GF-D8 (cell line): ENCODE data around the gene MALSU1.

Experiments
- DNase-seq: peaks from one replicate; lab custom pipeline; 2025; lab: John Stamatoyannopoulos, UW

The MALSU1 gene

GRCh38 chr7:23298885-23299769 lies at the start of gene MALSU1:
Gene MALSU1, plus strand, starts transcription at chr7:23299339. Its CDS starts 14 bp downstream, at chr7:23299353.
- DNase-seq: peak; percentile 97

GRCh38 chr7:23249486-23249885 lies 49.7 kb upstream of the MALSU1 start:
- DNase-seq: no peak

DNA sequence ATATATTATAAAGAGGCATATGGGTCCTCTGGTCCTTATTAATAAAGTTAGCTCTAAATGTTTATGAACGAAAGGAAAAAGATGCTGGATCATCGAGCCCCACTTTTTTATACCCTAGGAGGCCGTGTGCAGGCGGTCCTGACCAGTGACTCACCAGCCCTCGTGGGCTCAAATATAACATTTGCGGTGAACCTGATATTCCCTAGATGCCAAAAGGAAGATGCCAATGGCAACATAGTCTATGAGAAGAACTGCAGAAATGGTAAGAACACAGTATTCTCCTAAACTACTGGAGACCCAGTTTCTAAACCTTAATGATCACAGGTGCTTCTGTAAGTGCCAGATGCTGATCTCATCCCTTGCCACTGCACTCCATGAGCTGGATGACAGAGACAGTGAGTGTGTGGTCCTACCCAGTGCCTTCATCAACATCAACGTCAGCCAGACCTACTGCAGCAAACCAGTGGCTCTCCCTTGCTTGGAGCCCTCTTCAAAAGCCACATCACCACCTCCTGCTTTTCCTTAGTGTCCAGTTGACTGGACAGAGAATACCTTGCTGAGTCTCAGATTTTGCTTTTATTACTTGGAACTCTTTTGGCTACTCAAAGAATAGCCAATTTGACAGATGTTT lies 45.0 kb upstream of the MALSU1 start:
- DNase-seq: no peak

- no peak for DNase-seq
Measured at GRCh38 chr7:23256731-23257130, 42.4 kb upstream of the MALSU1 start.

GRCh38 chr7:23260371-23260770 lies 38.8 kb upstream of the MALSU1 start:
- no peak for DNase-seq

DNA sequence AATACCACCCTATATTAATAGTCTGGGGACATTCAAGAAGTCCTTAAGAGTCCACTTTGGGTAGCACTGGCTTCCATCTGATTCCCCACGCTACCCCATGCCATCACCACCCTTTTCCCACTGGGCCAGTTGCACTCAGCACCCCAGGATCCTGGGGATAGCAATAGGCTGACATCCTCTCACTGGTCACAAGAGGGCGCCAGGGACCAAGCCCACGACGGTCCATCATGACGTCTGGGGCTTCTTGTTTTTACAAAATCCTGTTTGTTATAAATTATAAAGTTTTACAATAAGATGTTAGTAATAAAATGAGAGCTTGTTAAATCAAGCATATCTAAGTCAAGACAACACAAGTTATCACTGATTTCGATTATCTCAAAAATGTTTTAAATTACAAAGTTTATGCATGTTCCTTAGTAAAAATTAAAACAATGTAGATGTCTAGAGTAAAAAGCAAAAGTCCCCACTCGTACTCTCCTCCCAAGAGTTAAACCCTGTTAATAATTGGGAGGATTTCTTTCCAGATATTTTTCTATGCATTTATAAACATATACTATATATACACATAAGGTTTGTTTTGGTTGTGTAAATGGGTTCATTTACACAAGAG lies 37.2 kb upstream of the MALSU1 start:
- peak; percentile 20 for DNase-seq

GRCh38 chr7:23264916-23265458 lies 34.2 kb upstream of the MALSU1 start:
- no peak for DNase-seq

GRCh38 chr7:23266918-23267317 lies 32.2 kb upstream of the MALSU1 start:
- DNase-seq: no peak

GRCh38 chr7:23267357-23267756 lies 31.8 kb upstream of the MALSU1 start:
- no peak for DNase-seq

GRCh38 chr7:23268167-23268566 lies 31.0 kb upstream of the MALSU1 start:
- no peak for DNase-seq

- DNase-seq: no peak
Measured at GRCh38 chr7:23268746-23269145, 30.4 kb upstream of the MALSU1 start.

GRCh38 chr7:23272275-23272674 lies 26.9 kb upstream of the MALSU1 start:
- DNase-seq: no peak

DNA sequence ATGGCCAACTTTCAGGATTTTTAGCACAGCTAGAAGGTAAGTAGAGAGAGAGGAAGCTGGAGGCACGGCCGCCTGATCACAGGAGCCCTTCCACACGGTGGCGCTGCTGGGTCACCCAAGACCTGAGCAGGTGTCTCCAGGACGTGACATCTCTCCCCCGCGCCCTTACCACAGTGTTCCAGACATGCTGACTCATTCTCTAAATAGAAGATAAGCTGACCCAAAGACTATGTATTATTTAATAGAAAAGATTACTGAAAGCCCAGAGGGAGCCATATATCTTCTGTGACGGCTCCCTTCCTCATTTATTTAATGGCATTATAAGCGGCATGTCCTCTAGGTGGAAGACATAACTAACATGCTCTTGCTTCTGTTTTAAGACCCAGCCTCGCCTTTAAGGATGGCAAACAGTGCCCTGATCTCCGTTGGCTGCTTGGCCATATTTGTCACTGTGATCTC lies 26.0 kb upstream of the MALSU1 start:
- peak; percentile 88 for DNase-seq

GRCh38 chr7:23275912-23276311 lies 23.2 kb upstream of the MALSU1 start:
- DNase-seq: no peak

DNA sequence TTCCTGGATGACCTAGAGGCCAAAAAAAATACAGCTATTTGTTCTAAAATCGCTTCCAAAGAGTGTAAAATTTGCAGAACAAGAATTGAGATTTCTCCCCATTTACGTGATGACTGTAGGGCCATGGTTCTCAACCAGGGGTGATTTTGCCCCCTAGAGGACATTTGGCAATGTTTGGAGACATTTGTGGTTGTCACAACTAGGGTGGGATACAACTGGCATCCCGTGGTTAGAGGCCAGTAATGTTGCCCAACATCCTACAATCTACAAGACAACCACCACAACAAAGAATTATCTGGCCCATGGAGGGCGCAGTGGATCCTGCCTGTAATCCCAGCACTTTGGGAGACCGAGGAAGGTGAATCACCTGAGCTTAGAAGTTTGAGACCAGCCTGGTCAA lies 22.8 kb upstream of the MALSU1 start:
- DNase-seq: peak; percentile 86

DNA sequence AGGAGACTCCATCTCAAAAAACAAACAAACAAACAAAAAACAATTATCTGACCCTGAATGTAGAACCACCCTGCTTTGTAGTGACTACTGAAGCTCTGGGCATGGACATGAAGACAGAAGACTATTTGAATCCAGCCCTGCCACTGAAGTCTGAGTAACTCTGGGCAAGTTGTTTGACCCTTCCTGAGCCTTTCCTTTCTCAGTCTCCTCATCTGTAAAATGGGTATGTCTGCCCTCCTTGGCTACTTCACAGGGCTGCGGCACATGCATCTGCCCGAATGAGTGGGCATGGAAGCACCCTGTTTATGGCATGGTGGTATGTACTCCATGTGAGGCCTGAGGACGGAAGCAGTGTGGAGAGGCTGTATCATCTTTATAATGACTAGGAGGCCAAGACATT lies 22.2 kb upstream of the MALSU1 start:
- DNase-seq: no peak

DNA sequence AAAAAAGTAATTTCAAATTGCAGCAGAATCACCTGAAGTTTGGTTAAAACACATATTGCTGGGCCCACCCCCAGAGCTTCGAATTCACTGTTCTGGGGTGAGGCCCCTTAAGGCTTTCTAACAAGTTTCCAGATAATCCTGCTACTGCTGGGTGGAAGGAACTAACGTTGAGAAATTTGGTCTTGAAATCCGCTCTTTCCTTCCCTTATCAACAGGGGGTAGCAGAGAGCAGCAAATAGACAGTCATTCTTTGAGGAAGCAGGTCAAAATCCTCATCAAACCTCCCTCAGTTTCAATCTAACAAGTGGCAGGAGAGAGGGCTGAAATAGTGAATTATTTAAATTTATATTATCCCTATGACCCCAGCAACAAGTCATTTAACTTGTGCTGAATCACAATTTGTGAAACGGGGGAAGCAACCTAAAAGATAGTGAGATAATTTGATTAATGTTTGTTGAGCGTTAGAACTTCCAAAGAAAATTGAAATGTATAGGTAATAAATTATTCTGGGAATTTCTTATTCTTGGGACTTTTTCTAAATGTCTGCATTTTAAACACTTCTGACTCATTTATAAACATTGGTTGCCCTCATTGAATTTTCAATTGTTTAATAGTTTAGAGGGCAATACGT lies 21.7 kb upstream of the MALSU1 start:
- DNase-seq: peak; percentile 86

DNA sequence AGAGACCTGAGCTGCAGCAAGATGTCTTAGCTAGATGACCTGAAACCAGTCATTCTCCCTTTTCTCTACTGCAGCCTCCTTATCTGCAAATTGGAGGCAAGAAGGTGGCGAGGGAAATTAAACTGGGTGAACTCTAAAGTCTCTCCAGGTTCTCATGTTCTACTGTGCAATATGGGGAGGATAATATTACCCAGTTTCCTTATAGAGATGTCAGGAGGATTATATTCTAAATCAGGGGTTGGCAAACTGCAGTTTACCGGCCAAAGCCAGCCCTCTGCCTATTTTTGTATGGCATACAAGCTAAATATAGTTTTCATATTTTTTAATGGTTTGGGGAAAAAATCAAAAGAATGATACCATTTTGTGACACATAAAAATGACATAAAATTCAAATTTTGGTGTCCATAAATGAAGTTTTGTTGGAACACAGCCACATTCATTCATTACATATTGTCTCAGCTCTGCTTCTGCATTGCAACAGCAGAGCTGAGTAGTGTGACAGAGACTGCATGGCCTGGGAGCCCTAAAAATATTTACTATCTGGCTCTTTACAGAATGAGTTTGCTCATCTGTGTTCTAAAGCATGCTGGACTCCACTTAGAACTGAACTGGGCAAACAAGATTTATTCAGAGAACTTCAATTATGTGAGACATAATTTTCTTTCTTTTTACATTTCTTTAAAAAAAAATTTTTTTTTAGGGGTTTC lies 19.2 kb upstream of the MALSU1 start:
- no peak for DNase-seq

- DNase-seq: no peak
Measured at GRCh38 chr7:23283086-23283485, 16.1 kb upstream of the MALSU1 start.

DNA sequence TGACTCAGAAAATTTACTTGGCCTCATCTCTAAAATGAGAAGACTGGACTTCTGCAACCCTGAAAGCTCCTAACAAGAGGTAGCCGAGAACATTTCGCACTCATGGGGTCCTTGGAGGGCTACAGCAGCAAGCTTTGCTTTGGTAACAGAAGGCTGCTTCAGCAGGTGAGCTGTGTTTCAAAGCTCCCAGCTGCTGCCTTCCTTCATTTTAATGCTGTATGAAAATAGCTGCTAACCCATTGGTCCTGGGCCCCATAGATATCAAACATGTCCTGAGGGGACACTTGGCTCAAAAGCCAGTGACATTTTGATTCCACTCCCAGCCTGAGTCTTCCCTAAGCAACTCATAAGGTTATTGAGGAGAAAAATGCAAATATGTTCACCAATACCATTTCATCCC lies 14.3 kb upstream of the MALSU1 start:
- DNase-seq: no peak
